H1 (cell line): ENCODE measurements around the gene PRKAR1B. TPM values are rescaled to one million over a fixed set of nuclear protein-coding genes. Genes with fewer than 3 reads are reported as not detected.

ENCODE experiments used
- CTCF ChIA-PET: fragments of 300-600 bp; sonication (Branson Sonifier 250); formaldehyde crosslinking; loops from one replicate; lab custom pipeline; 2021; ENCODE audit not compliant: partially characterized antibody; lab: Charles Lee
- POLR2A ChIA-PET: fragments of 300-600 bp; sonication (Branson Sonifier 250); formaldehyde crosslinking; loops from one replicate; lab custom pipeline; 2021; ENCODE audit warnings: inconsistent platforms; ENCODE audit not compliant: partially characterized antibody; lab: Charles Lee
- DNase-seq, 2 experiments: peaks; one replicate each; pipeline versions ENCODE4 v3.0.0 to v3.0.0-alpha.2; 2010 to 2022; ENCODE audit warnings: low spot score in 2 of 2, low read depth in 1 of 2, mixed read lengths in 1 of 2
- FAIRE-seq: peaks from 2 replicates; lab custom pipeline; 2011; peaks lifted over from hg19 to GRCh38; lab: Jason Lieb, UNC
- H2AFZ ChIP-seq: 2 replicates; pipeline ENCODE4 v1.8.1; 2012; ENCODE audit warnings: low read length, inconsistent platforms
- H2AK5ac ChIP-seq: 2 replicates; pipeline ENCODE4 v1.6.1; 2013; ENCODE audit warnings: low read depth, low read length
- H2BK120ac ChIP-seq: replicated peaks from 2 replicates; pipeline ENCODE3; 2013; ENCODE audit warnings: low read depth, low read length, inconsistent platforms
- H2BK12ac ChIP-seq: 2 replicates; pipeline ENCODE4 v1.6.1; 2013; ENCODE audit warnings: low read depth, low read length
- H2BK15ac ChIP-seq: 2 replicates; pipeline ENCODE4 v1.6.1; 2013; ENCODE audit warnings: low read length
- H2BK20ac ChIP-seq: 2 replicates; pipeline ENCODE4 v1.6.1; 2013; ENCODE audit warnings: low read length
- H2BK5ac ChIP-seq: 2 replicates; pipeline ENCODE4 v1.6.1; 2013; ENCODE audit warnings: low read depth, low read length
- H3K14ac ChIP-seq: 2 replicates; pipeline ENCODE4 v1.6.1; 2013; ENCODE audit warnings: inconsistent platforms; ENCODE audit not compliant: insufficient read length
- H3K18ac ChIP-seq: 2 replicates; pipeline ENCODE4 v1.6.1; 2013; ENCODE audit warnings: low read length; ENCODE audit errors: extremely low read depth
- H3K23ac ChIP-seq: 2 replicates; pipeline ENCODE4 v1.6.1; 2013; ENCODE audit warnings: inconsistent platforms; ENCODE audit not compliant: insufficient read length
- H3K23me2 ChIP-seq: 2 replicates; pipeline ENCODE4 v1.6.1; 2013; ENCODE audit warnings: low read depth, low read length
- H3K27ac ChIP-seq: 2 replicates; pipeline ENCODE4 v1.6.1; 2011; ENCODE audit warnings: low read depth, low read length, inconsistent platforms
- H3K27me3 ChIP-seq, 4 experiments: replicated peaks in 1 of 4; 1 replicate in 1 of 4; 2 replicates in 3 of 4; pipeline versions ENCODE4 v1.6.1 to v1.8.1; 2011 to 2013; ENCODE audit warnings: low read length in 3 of 4, mild to moderate bottlenecking in 3 of 4, inconsistent platforms in 2 of 4, mixed read lengths in 2 of 4, moderate library complexity in 1 of 4; ENCODE audit not compliant: control insufficient read depth in 3 of 4, insufficient read depth in 3 of 4; ENCODE audit errors: extremely low read depth in 1 of 4
- H3K36me3 ChIP-seq, 4 experiments: 2 replicates each; pipeline versions ENCODE4 v1.6.1 to v1.8.1; 2011 to 2013; ENCODE audit warnings: mild to moderate bottlenecking in 4 of 4, low read length in 3 of 4, moderate library complexity in 2 of 4, control low read depth in 1 of 4, inconsistent platforms in 1 of 4; ENCODE audit not compliant: insufficient read depth in 4 of 4, control insufficient read depth in 2 of 4
- H3K4ac ChIP-seq: replicated peaks from 2 replicates; pipeline ENCODE3; 2013; ENCODE audit warnings: low read length, low read depth, mixed read lengths, inconsistent platforms; ENCODE audit not compliant: insufficient read length
- H3K4me1 ChIP-seq, 4 experiments: replicated peaks in 1 of 4; 1 replicate in 1 of 4; 2 replicates in 3 of 4; pipeline versions ENCODE4 v1.6.1 to v1.8.1; 2011 to 2013; ENCODE audit warnings: low read length in 3 of 4, inconsistent platforms in 2 of 4, mixed read lengths in 1 of 4; ENCODE audit not compliant: insufficient read depth in 4 of 4, control insufficient read depth in 3 of 4
- H3K4me2 ChIP-seq, 2 experiments: 2 replicates each; pipeline versions ENCODE4 v1.6.1 to v1.8.1; 2011 to 2013; ENCODE audit warnings: low read depth in 2 of 2, low read length in 2 of 2, control low read depth in 1 of 2, inconsistent platforms in 1 of 2, mild to moderate bottlenecking in 1 of 2; ENCODE audit not compliant: insufficient read depth in 1 of 2
- H3K4me3 ChIP-seq, 4 experiments: fragments of 200-600, 300-600 bp in 1 of 4; sonication (generic), shearing (Covaris generic), sonication (Bioruptor Twin) in 1 of 4; 2 replicates each; pipeline versions ENCODE4 v1.5.1 to v1.8.1; 2011 to 2016; ENCODE audit warnings: low read length in 4 of 4, low read depth in 3 of 4, control low read depth in 2 of 4, inconsistent platforms in 2 of 4, mild to moderate bottlenecking in 2 of 4, mixed read lengths in 1 of 4, moderate library complexity in 1 of 4; ENCODE audit not compliant: insufficient read depth in 2 of 4; ENCODE audit errors: extremely low read depth in 1 of 4
- H3K56ac ChIP-seq: replicated peaks from 2 replicates; pipeline ENCODE3; 2013; ENCODE audit warnings: low read depth, mild to moderate bottlenecking, mixed read lengths, low read length, inconsistent platforms; ENCODE audit not compliant: insufficient read length
- H3K79me1 ChIP-seq: 2 replicates; pipeline ENCODE4 v1.6.1; 2013; ENCODE audit warnings: low read depth, low read length, control low read depth
- H3K79me2 ChIP-seq, 2 experiments: 2 replicates each; pipeline versions ENCODE4 v1.6.1 to v1.8.1; 2012 to 2013; ENCODE audit warnings: low read length in 2 of 2, mild to moderate bottlenecking in 2 of 2, inconsistent platforms in 1 of 2; ENCODE audit not compliant: insufficient read depth in 2 of 2, control insufficient read depth in 1 of 2
- H3K9ac ChIP-seq, 4 experiments: replicated peaks in 1 of 4; 1 replicate in 1 of 4; 2 replicates in 3 of 4; pipeline versions ENCODE4 v1.6.1 to v1.8.1; 2011 to 2013; ENCODE audit warnings: low read depth in 3 of 4, low read length in 3 of 4, control low read depth in 2 of 4, mild to moderate bottlenecking in 2 of 4, moderate library complexity in 2 of 4, inconsistent platforms in 1 of 4; ENCODE audit errors: extremely low read depth in 1 of 4
- H3K9me3 ChIP-seq, 2 experiments: 2 replicates each; pipeline versions ENCODE4 v1.6.1 to v1.8.1; 2012 to 2013; ENCODE audit warnings: mild to moderate bottlenecking in 2 of 2, moderate library complexity in 2 of 2, control low read depth in 1 of 2, inconsistent platforms in 1 of 2, low read depth in 1 of 2, low read length in 1 of 2, mixed read lengths in 1 of 2; ENCODE audit not compliant: insufficient read depth in 2 of 2
- H4K20me1 ChIP-seq, 2 experiments: replicated peaks in 1 of 2; 2 replicates each; pipeline versions ENCODE3 to v1.8.1; 2011 to 2013; ENCODE audit warnings: inconsistent platforms in 2 of 2, low read length in 2 of 2, mild to moderate bottlenecking in 1 of 2; ENCODE audit not compliant: insufficient read depth in 2 of 2, control insufficient read depth in 1 of 2
- H4K5ac ChIP-seq: 2 replicates; pipeline ENCODE4 v1.6.1; 2013; ENCODE audit warnings: low read length, low read depth, mixed read lengths, inconsistent platforms; ENCODE audit not compliant: insufficient read length
- H4K8ac ChIP-seq: 2 replicates; pipeline ENCODE4 v1.8.0; 2013; ENCODE audit warnings: mild to moderate bottlenecking, moderate library complexity, low read length, inconsistent platforms; ENCODE audit not compliant: insufficient read depth; ENCODE audit errors: extremely low read depth
- H4K91ac ChIP-seq: replicated peaks from 2 replicates; pipeline ENCODE3; 2013; ENCODE audit warnings: low read length, mixed read lengths, inconsistent platforms; ENCODE audit not compliant: insufficient read length
- CEBPB ChIP-seq: IDR thresholded peaks from 2 replicates; pipeline ENCODE4 v1.6.1; 2012; ENCODE audit warnings: low read depth, low read length
- EZH2 ChIP-seq: fragments of 200-600 bp; sonication (generic); IDR thresholded peaks from 2 replicates; pipeline ENCODE4 v1.7.1; 2012; ENCODE audit warnings: low read depth, mild to moderate bottlenecking, moderate library complexity, low read length, inconsistent platforms; ENCODE audit not compliant: severe bottlenecking
- JUN ChIP-seq: IDR thresholded peaks from 2 replicates; pipeline ENCODE4 v1.6.1; 2011; ENCODE audit warnings: low read depth, mild to moderate bottlenecking, improper control_type of control experiment, low read length
- KDM4A ChIP-seq: IDR thresholded peaks from one replicate; pipeline ENCODE4 v1.7.1; 2012; ENCODE audit warnings: low read depth, mild to moderate bottlenecking, moderate library complexity, low read length, inconsistent platforms; ENCODE audit not compliant: severe bottlenecking
- NANOG ChIP-seq: IDR thresholded peaks from 2 replicates; pipeline ENCODE4 v1.6.1; 2011; ENCODE audit warnings: low read length, low read depth, mild to moderate bottlenecking, inconsistent platforms; ENCODE audit not compliant: insufficient read depth, poor library complexity, severe bottlenecking
- NRF1 ChIP-seq: IDR thresholded peaks from 2 replicates; pipeline ENCODE4 v1.6.1; 2011; ENCODE audit warnings: mild to moderate bottlenecking, low read depth, low read length, improper control_type of control experiment
- RBBP5 ChIP-seq: IDR thresholded peaks from 2 replicates; pipeline ENCODE4 v1.7.1; 2012; ENCODE audit warnings: low read depth, mild to moderate bottlenecking, inconsistent platforms, low read length, moderate library complexity, borderline replicate concordance
- SP1 ChIP-seq: IDR thresholded peaks from 2 replicates; pipeline ENCODE4 v1.6.1; 2011; ENCODE audit warnings: low read depth, low read length
- ZNF274 ChIP-seq: IDR thresholded peaks from 2 replicates; pipeline ENCODE4 v1.7.0; 2012; ENCODE audit warnings: low read length, borderline replicate concordance; ENCODE audit errors: extremely low read depth
- WGBS, 2 experiments: shearing (Covaris generic) in 1 of 2; methylation state at CpG; one replicate each; pipeline versions ENCODE4 v1.1.6 to v1.1.7; 2013 to 2015; ENCODE audit warnings: low lambda C conversion rate in 2 of 2, mixed read lengths in 2 of 2, inconsistent platforms in 1 of 2, low coverage in 1 of 2, missing lambda C conversion rate in 1 of 2; ENCODE audit not compliant: insufficient replicate concordance in 2 of 2, insufficient coverage in 1 of 2, insufficient read length in 1 of 2; ENCODE audit errors: extremely low coverage in 1 of 2, missing lambda C conversion rate in 1 of 2; 5-methylcytosine and 5-hydroxymethylcytosine counted together
- polyA plus RNA-seq, 7 experiments: library from polyadenylated mRNA; depleted of rRNA in 3 of 7; stranded (reverse) in 5 of 7; unstranded in 2 of 7; fragments of >200 nt in 5 of 7; fragments of 200-250 nt in 2 of 7; gene quantifications; 1 replicate in 5 of 7; 2 replicates in 1 of 7; 4 replicates in 1 of 7; pipeline versions ENCODE4 v1.2.1 to v1.2.3, GENCODE V29; 2011 to 2013; ENCODE audit warnings: missing spikeins in 2 of 7, mixed read lengths in 2 of 7
- total RNA-seq: library from RNA; stranded (reverse); fragmentation: NEBNext Ultra II Directional; extraction: Animal tissue kit (Norgen Biotek cat#: 25700); gene quantifications from 2 replicates; pipeline ENCODE4 v1.2.1, GENCODE V29; 2021
- TF ChIP-seq, protein P1 (sequence below): IDR thresholded peaks from 2 replicates; pipeline ENCODE4 v1.6.1; 2011; ENCODE audit warnings: low read depth, mild to moderate bottlenecking, low read length; ENCODE audit not compliant: insufficient read depth
- TF ChIP-seq, protein P2 (sequence below): IDR thresholded peaks from 2 replicates; pipeline ENCODE4 v1.6.1; 2012; ENCODE audit warnings: low read length, inconsistent platforms

The PRKAR1B gene
- total and polyA plus RNA-seq, 2 of the 8 experiments (the other 6 are each of a cell fraction or from before 2014, with no cell fraction given): 12.3 to 55.7 TPM

DNA sequence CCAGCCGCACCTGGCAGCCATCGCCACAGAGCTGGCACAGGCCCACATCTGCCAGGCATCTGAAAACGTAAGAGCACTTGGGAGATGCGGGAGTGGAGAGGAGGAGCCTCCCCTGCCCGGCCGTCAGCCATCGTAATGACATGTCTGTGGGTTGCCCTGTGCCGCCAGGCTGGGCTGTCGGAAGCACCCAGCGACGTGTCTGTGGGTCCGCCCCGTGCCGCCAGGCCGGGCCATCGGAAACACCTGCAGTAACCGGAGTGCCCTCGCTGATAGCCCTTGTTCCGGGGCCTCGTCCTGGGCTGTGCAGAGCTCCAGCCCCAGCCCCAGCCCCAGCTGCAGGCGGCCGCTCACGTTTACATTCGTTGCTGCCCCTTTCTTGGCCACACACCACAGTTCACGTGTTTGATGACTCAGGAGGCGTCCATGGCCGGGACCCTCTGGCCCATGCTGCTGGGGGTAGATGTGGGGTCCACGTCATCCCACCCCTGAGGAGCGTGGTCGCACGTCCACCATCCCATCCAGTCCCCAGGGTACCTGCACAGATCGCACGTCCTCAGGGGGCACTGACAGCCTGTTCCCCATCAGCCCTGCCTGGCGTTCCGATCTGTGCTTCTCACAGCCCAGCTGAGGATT lies 30.0 kb upstream of the PRKAR1B start:
- no peak for DNase-seq
- 91% methylated on average over 34 of the region's 35 CpGs; no CpG with 5 or more reads in 1 of the 2 experiments for WGBS, 2 experiments
- Histone ChIP-seq H3K14ac (no peak overlapping the region), H4K8ac (0 out of 2 replicates have a peak overlapping the region, but pooled peaks have one; percentile 25), H2BK12ac (no peak overlapping the region), H3K18ac (no peak overlapping the region), H3K4me3 (no peak overlapping the region), H2BK20ac (no peak overlapping the region), H3K27ac (no peak overlapping the region), H4K91ac (no peak overlapping the region), H2AK5ac (no peak overlapping the region), H2BK120ac (no peak overlapping the region), H3K4me1 (no peaks in the 10 kb centered on the region), H3K4ac (no peak overlapping the region), H2BK15ac (no peak overlapping the region), H3K4me2 (no peak overlapping the region), H2BK5ac (no peak overlapping the region), H4K5ac (no peak overlapping the region), H3K36me3 (peaks cover 14 to 30% (median 22%) of the 10 kb centered on the region in 4 experiments; a peak in 7 of 8 replicates), H3K9ac (no peak overlapping the region), H3K79me2 (no peaks in the 10 kb centered on the region), H3K23me2 (no peaks in the 10 kb centered on the region), H3K56ac (no peak overlapping the region), H3K79me1 (no peaks in the 10 kb centered on the region), H2AFZ (no peak overlapping the region), H3K23ac (no peak overlapping the region), H4K20me1 (peaks cover 1 to 8% of the 10 kb centered on the region in 2 experiments), H3K9me3 (no peaks in the 10 kb centered on the region), H3K27me3 (no peaks in the 10 kb centered on the region)
- CTCF ChIA-PET: interaction anchor here (0.6 kb wide), 1 partner anchor 45 kb away, joined by 3 read pairs; no protein-coding TSS in a partner anchor
- POLR2A ChIA-PET: no interaction called here
- no peak for FAIRE-seq
- TF ChIP-seq KDM4A: no peak
- TF ChIP-seq NANOG: no peak
- TF ChIP-seq, protein P1, sequence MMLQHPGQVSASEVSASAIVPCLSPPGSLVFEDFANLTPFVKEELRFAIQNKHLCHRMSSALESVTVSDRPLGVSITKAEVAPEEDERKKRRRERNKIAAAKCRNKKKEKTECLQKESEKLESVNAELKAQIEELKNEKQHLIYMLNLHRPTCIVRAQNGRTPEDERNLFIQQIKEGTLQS: no peak
- TF ChIP-seq, protein P2, sequence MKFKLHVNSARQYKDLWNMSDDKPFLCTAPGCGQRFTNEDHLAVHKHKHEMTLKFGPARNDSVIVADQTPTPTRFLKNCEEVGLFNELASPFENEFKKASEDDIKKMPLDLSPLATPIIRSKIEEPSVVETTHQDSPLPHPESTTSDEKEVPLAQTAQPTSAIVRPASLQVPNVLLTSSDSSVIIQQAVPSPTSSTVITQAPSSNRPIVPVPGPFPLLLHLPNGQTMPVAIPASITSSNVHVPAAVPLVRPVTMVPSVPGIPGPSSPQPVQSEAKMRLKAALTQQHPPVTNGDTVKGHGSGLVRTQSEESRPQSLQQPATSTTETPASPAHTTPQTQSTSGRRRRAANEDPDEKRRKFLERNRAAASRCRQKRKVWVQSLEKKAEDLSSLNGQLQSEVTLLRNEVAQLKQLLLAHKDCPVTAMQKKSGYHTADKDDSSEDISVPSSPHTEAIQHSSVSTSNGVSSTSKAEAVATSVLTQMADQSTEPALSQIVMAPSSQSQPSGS: no peak
- TF ChIP-seq ZNF274: no peak
- no peak for TF ChIP-seq SP1
- no peak for TF ChIP-seq NRF1
- no peak for TF ChIP-seq JUN
- TF ChIP-seq CEBPB: no peak
- no peak for TF ChIP-seq EZH2
- TF ChIP-seq RBBP5: no peak
